Measurements from ENCODE around the gene NAT10.

DNA sequence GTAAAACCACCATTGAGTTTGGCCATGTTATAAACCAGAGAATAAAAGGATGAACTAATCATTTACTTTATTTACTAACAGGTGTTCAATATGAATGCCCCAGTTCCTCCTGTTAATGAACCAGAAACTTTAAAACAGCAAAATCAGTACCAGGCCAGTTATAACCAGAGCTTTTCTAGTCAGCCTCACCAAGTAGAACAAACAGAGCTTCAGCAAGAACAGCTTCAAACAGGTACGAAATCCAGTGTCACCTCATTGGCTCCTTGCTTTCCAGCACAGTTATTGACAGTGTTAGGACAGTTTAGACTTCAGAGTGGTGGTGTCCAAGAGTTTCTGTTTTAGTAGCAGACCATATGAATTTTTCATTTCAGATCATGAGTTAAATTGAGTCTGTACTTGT is 13.6 kb upstream of the NAT10 start:
- TF ChIP-seq SP1 (CRISPR knock-in tag; conservative IDR thresholded peaks at IDR 0.05): no peak
- TF ChIP-seq, protein P1, sequence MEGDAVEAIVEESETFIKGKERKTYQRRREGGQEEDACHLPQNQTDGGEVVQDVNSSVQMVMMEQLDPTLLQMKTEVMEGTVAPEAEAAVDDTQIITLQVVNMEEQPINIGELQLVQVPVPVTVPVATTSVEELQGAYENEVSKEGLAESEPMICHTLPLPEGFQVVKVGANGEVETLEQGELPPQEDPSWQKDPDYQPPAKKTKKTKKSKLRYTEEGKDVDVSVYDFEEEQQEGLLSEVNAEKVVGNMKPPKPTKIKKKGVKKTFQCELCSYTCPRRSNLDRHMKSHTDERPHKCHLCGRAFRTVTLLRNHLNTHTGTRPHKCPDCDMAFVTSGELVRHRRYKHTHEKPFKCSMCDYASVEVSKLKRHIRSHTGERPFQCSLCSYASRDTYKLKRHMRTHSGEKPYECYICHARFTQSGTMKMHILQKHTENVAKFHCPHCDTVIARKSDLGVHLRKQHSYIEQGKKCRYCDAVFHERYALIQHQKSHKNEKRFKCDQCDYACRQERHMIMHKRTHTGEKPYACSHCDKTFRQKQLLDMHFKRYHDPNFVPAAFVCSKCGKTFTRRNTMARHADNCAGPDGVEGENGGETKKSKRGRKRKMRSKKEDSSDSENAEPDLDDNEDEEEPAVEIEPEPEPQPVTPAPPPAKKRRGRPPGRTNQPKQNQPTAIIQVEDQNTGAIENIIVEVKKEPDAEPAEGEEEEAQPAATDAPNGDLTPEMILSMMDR (IDR thresholded peaks at IDR 0.05): no peak
- no peak for TF ChIP-seq TEAD4 (CRISPR knock-in tag; IDR thresholded peaks at IDR 0.05)
- TF ChIP-seq, protein P2, sequence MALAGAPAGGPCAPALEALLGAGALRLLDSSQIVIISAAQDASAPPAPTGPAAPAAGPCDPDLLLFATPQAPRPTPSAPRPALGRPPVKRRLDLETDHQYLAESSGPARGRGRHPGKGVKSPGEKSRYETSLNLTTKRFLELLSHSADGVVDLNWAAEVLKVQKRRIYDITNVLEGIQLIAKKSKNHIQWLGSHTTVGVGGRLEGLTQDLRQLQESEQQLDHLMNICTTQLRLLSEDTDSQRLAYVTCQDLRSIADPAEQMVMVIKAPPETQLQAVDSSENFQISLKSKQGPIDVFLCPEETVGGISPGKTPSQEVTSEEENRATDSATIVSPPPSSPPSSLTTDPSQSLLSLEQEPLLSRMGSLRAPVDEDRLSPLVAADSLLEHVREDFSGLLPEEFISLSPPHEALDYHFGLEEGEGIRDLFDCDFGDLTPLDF (CRISPR knock-in tag; IDR thresholded peaks at IDR 0.05): no peak
- TF ChIP-seq ESRRA (CRISPR knock-in tag; IDR thresholded peaks at IDR 0.05; ENCODE audit: borderline replicate concordance): no peak
- no peak for TF ChIP-seq ZNF121 (CRISPR knock-in tag; IDR thresholded peaks at IDR 0.05)
- TF ChIP-seq ZNF263 (CRISPR knock-in tag; IDR thresholded peaks at IDR 0.05; ENCODE audit: low read depth): no peak
- TF ChIP-seq TCF7 (CRISPR knock-in tag; IDR thresholded peaks at IDR 0.05; ENCODE audit: low read depth): no peak
- TF ChIP-seq, protein P3, sequence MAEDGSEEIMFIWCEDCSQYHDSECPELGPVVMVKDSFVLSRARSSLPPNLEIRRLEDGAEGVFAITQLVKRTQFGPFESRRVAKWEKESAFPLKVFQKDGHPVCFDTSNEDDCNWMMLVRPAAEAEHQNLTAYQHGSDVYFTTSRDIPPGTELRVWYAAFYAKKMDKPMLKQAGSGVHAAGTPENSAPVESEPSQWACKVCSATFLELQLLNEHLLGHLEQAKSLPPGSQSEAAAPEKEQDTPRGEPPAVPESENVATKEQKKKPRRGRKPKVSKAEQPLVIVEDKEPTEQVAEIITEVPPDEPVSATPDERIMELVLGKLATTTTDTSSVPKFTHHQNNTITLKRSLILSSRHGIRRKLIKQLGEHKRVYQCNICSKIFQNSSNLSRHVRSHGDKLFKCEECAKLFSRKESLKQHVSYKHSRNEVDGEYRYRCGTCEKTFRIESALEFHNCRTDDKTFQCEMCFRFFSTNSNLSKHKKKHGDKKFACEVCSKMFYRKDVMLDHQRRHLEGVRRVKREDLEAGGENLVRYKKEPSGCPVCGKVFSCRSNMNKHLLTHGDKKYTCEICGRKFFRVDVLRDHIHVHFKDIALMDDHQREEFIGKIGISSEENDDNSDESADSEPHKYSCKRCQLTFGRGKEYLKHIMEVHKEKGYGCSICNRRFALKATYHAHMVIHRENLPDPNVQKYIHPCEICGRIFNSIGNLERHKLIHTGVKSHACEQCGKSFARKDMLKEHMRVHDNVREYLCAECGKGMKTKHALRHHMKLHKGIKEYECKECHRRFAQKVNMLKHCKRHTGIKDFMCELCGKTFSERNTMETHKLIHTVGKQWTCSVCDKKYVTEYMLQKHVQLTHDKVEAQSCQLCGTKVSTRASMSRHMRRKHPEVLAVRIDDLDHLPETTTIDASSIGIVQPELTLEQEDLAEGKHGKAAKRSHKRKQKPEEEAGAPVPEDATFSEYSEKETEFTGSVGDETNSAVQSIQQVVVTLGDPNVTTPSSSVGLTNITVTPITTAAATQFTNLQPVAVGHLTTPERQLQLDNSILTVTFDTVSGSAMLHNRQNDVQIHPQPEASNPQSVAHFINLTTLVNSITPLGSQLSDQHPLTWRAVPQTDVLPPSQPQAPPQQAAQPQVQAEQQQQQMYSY (CRISPR knock-in tag; IDR thresholded peaks at IDR 0.05): no peak
- TF ChIP-seq, protein P4, sequence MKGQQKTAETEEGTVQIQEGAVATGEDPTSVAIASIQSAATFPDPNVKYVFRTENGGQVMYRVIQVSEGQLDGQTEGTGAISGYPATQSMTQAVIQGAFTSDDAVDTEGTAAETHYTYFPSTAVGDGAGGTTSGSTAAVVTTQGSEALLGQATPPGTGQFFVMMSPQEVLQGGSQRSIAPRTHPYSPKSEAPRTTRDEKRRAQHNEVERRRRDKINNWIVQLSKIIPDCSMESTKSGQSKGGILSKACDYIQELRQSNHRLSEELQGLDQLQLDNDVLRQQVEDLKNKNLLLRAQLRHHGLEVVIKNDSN (CRISPR knock-in tag; IDR thresholded peaks at IDR 0.05): no peak
- no peak for TF ChIP-seq KAT7 (CRISPR knock-in tag; IDR thresholded peaks at IDR 0.05; ENCODE audit: borderline replicate concordance)

All from WTC11 (cell line).